Osteocyte (in vitro differentiated cells): ENCODE measurements around the gene NACC2. TPM values are rescaled to one million over a fixed set of nuclear protein-coding genes. Genes with fewer than 3 reads are reported as not detected.

Source experiments
- DNase-seq: peaks from one replicate; pipeline ENCODE4 v3.0.0; 2021; ENCODE audit warnings: mixed read lengths; ENCODE audit not compliant: unreplicated experiment; ENCODE audit errors: extremely low spot score
- H3K27ac Mint-ChIP-seq: one replicate; pipeline ENCODE4 v1.8.0; 2021; ENCODE audit warnings: mild to moderate bottlenecking, mixed read lengths; ENCODE audit not compliant: unreplicated experiment
- H3K27me3 Mint-ChIP-seq: one replicate; pipeline ENCODE4 v1.8.0; 2021; ENCODE audit warnings: mixed read lengths; ENCODE audit not compliant: unreplicated experiment
- H3K36me3 Mint-ChIP-seq: one replicate; pipeline ENCODE4 v1.8.0; 2021; ENCODE audit warnings: mixed read lengths; ENCODE audit not compliant: unreplicated experiment
- H3K4me1 Mint-ChIP-seq: one replicate; pipeline ENCODE4 v1.8.0; 2021; ENCODE audit warnings: mixed read lengths; ENCODE audit not compliant: unreplicated experiment
- H3K4me3 Mint-ChIP-seq: one replicate; pipeline ENCODE4 v1.8.0; 2021; ENCODE audit warnings: mild to moderate bottlenecking, moderate library complexity, mixed read lengths; ENCODE audit not compliant: unreplicated experiment
- H3K9me3 Mint-ChIP-seq: one replicate; pipeline ENCODE4 v1.8.0; 2021; ENCODE audit warnings: mixed read lengths; ENCODE audit not compliant: unreplicated experiment
- CTCF ChIP-seq: fragments of 200-600 bp; sonication (generic); IDR thresholded peaks from 2 replicates; pipeline ENCODE4 v1.5.0; 2021; ENCODE audit warnings: antibody characterized with exemption, mild to moderate bottlenecking, moderate library complexity
- total RNA-seq: library from RNA; stranded (reverse); gene quantifications from 2 replicates; pipeline ENCODE4 v1.2.1, GENCODE V29; 2021

Gene NACC2
- total RNA-seq, 1 donor from 2014 or later: 40.1 TPM

- no peak overlapping the region for H3K27ac Mint-ChIP-seq
- no peak for TF ChIP-seq CTCF
- no peaks in the 10 kb centered on the region for H3K9me3 Mint-ChIP-seq
Measured at GRCh38 chr9:135978642-135979546, 116.2 kb downstream of the NACC2 start.

DNA sequence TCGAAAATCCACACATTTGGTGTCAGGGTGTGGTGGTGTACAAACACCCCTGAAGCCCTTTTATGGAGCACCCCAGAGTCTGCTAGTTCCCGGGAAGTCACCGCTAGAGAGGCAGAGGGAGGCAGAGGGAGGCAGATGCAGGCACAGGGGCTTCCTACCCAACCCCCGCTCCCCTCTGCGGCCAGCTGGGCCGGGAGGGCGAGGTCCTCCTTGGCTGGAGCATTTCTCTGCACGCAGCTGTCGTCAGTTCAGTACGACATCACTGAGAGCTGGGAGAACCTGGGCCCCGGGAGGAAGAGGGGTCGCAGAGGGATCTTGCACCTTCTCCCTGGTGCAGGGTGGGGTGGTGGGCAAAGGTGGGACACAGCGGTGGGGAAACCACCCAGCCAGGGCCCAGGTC lies 118.1 kb downstream of the NACC2 start:
- Mint-ChIP-seq H3K4me1 (peaks cover 2% of the 10 kb centered on the region), H3K27me3 (peaks cover 13% of the 10 kb centered on the region), H3K27ac (no peak overlapping the region), H3K36me3 (no peaks in the 10 kb centered on the region), H3K9me3 (no peaks in the 10 kb centered on the region), H3K4me3 (no peak overlapping the region)
- no peak for DNase-seq
- no peak for TF ChIP-seq CTCF

More at GRCh38 chr9:135978642-135979546, 116.2 kb downstream of the NACC2 start:
- DNase-seq: no peak
- peaks cover 3% of the 10 kb centered on the region for H3K27me3 Mint-ChIP-seq
- no peaks in the 10 kb centered on the region for H3K36me3 Mint-ChIP-seq
- H3K4me3 Mint-ChIP-seq: no peak overlapping the region
- peaks cover 2% of the 10 kb centered on the region for H3K4me1 Mint-ChIP-seq

DNA sequence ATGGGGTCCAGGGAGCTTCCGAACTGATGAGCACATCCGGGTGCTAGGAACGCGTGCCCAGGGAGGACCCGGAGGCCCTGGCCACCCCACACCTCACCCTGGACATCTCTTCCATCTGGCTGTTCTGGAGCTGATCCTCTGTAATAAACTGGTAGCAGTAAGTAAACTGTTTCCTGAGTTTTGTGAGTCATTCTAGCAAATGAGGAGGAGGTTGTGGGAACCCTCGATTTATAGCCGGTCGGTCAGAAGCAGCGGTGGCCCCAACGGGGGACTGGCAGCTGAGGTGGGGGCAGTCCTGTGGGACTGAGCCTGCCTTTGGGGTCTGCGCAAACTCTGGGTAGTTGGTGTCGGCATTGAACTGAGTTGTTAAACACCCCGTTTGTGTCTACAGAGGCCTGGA lies 118.6 kb downstream of the NACC2 start:
- Mint-ChIP-seq H3K4me3 (no peak overlapping the region), H3K27ac (no peak overlapping the region), H3K4me1 (peaks cover 2% of the 10 kb centered on the region), H3K9me3 (no peaks in the 10 kb centered on the region), H3K27me3 (peaks cover 13% of the 10 kb centered on the region), H3K36me3 (no peaks in the 10 kb centered on the region)
- DNase-seq: no peak
- no peak for TF ChIP-seq CTCF

GRCh38 chr9:135975834-135976233 lies 119.3 kb downstream of the NACC2 start:
- Mint-ChIP-seq H3K4me3 (no peak overlapping the region), H3K27me3 (peaks cover 13% of the 10 kb centered on the region), H3K36me3 (no peaks in the 10 kb centered on the region), H3K9me3 (no peaks in the 10 kb centered on the region), H3K27ac (no peak overlapping the region), H3K4me1 (peaks cover 2% of the 10 kb centered on the region)
- DNase-seq: no peak
- TF ChIP-seq CTCF: no peak

DNA sequence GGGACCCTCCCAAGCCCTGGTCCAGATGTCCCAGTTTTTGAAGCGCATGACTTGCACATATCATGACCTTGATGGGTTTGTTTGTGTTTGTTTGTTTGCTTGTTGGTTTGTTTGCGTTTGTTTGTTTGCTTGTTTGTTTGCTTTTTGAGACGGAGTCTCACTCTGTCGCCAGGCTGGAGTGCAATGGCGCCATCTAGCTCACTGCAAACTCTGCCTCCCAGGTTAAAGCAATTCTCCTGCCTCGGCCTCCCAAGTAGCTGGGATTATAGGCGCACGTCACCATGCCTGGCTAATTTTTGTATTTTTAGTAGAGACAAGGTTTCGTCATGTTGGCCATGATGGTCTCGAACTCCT lies 120.9 kb downstream of the NACC2 start:
- no peaks in the 10 kb centered on the region for H3K36me3 Mint-ChIP-seq
- H3K4me3 Mint-ChIP-seq: no peak overlapping the region
- no peak overlapping the region for H3K27ac Mint-ChIP-seq
- H3K4me1 Mint-ChIP-seq: peaks cover 2% of the 10 kb centered on the region
- peaks cover 13% of the 10 kb centered on the region for H3K27me3 Mint-ChIP-seq
- H3K9me3 Mint-ChIP-seq: no peaks in the 10 kb centered on the region
- DNase-seq: no peak
- TF ChIP-seq CTCF: no peak
